ENCODE measurements around the gene TSLP.

TSLP gene

DNA sequence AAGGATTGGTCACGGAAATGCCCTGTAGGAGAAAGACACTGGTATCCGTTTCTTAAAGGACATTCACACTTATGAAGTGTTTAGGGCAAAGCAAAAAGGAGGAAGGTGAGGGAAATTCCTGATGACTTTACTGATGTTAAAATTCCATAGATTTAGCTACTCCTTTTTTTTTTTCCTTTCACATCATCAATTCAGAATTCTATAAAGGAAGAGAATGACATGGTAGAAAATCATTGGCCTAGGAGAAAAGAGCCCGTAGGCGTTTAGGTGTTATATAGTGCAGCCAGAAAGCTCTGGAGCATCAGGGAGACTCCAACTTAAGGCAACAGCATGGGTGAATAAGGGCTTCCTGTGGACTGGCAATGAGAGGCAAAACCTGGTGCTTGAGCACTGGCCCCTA lies at the start of gene TSLP:
TSLP (plus strand) TSS at position 301 of the 400 bp plus-strand sequence. CDS start 178 bp downstream, outside the sequence.
- H3K4me3 ChIP-seq = no peak within 1 kb of the TSS

DNA sequence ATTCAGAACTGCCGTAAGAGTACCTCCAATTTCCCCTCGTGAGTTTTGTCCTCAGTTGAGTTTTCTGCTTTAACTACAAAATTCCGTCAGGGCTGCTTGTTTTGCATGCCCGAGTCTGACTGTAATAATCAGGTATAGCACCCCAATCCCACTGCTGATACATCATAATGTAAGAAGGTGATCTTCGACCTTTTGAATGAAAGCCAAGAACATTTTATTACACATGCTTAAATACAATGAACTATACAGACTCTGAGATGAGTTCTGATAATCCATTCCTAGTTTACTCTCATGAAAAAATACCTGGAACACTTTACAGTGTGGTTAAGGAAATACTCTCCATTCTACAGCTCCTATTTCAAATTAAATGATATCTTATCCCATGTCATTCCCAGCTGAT lies 49.2 kb upstream of the TSLP start:
- no peak overlapping the region for H3K4me3 ChIP-seq
- no peak overlapping the region for H3K27ac ChIP-seq

More for the DNA sequence above, at the start of gene TSLP:
- no peak within 1 kb of the TSS for H3K27ac ChIP-seq

GRCh38 chr5:111028865-111029264 lies 42.6 kb upstream of the TSLP start:
- H3K4me3 ChIP-seq = no peak overlapping the region

DNA sequence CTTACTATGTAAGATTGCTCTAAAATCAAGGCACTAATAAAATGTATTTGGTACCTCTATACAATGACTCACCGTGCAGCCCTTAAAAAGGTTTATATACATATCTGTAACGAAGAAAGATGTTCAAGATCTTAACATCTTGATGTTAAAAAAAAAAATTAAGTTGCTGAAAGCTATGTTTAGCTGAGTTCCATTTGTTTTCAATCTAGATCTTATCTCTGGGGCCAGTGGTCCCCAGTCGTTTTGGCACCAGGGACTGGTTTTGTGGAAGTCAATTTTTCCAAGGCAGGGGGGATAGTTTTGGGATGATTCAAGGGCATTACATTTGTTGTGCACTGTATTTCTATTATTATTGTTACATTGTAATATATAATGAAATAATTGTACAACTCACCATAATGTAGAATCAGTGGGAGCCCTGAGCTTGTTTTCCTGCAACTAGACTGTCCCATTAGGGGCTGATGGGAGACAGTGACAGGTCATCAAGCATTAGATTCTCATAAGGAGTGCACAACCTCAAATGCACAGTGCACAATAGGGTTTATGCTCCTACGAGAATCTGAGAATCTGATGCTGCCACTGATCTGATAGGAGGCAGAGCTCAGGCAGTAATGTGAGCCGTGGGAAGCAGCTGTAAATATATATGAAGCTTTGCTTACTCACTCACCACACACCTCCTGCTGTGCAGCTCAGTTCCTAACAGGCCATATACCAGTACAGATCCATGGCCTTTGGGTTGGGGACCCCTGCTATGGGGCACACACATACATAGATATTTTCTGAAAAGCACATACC lies 27.6 kb upstream of the TSLP start:
- H3K27ac ChIP-seq = no peak overlapping the region

More at GRCh38 chr5:111028865-111029264, 42.6 kb upstream of the TSLP start:
- no peak overlapping the region for H3K27ac ChIP-seq

GRCh38 chr5:111058064-111058463 lies 13.4 kb upstream of the TSLP start:
- no peak overlapping the region for H3K27ac ChIP-seq

More for the DNA sequence above, 27.6 kb upstream of the TSLP start:
- H3K4me3 ChIP-seq = no peak overlapping the region

GRCh38 chr5:111060169-111060568 lies 11.3 kb upstream of the TSLP start:
- no peak overlapping the region for H3K27ac ChIP-seq
- no peak overlapping the region for H3K4me3 ChIP-seq

More at GRCh38 chr5:111058064-111058463, 13.4 kb upstream of the TSLP start:
- H3K4me3 ChIP-seq = no peak overlapping the region

DNA sequence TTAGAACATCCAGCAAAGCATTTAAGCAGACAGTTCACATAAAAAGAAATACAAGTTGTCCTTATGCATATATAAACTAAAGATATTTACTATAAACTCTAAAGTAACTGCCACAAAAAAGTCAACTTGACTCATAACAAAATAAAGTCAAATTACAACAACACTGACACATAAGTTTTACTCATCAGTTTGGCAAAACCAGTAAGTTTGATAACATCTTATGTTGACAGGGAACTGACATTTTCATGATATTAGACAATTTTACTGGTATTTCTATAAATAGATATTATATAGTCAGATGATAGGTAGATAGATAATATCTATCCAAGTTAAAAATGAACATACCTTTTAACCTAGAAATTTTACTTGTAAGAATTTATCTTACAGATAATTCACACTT lies 9.9 kb upstream of the TSLP start:
- Histone ChIP-seq H3K27ac (no peak overlapping the region), H3K4me3 (no peak overlapping the region)

- H3K27ac ChIP-seq = no peak overlapping the region
These were observed 7.7 kb upstream of the TSLP start for GRCh38 chr5:111063709-111064322.

GRCh38 chr5:111066261-111066938 lies 5.1 kb upstream of the TSLP start:
- Histone ChIP-seq H3K4me3 (no peak overlapping the region), H3K27ac (no peak overlapping the region)

More at GRCh38 chr5:111063709-111064322, 7.7 kb upstream of the TSLP start:
- H3K4me3 ChIP-seq = no peak overlapping the region

DNA sequence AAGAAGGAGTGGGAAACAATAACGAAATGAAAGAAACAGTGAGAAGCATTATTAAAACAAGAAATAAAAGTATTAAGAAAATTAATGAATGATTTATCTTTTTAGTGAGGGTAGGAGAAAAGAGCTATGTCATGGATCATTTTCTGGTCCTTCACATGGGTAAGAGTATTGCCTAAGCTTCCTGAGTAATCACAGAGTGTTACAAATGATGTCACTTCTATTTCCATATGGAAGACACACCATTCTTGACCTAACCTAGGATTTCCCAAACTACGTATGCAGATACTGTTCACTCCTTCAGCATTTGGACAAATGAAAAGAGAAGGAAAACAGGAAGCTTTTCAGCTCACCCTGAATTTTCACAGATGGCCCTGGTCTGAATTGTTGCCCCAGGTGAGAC lies 3.3 kb upstream of the TSLP start:
- Histone ChIP-seq H3K4me3 (no peak overlapping the region), H3K27ac (no peak overlapping the region)

- no peak overlapping the region for H3K4me3 ChIP-seq
- no peak overlapping the region for H3K27ac ChIP-seq
These were observed 1.7 kb upstream of the TSLP start for GRCh38 chr5:111069839-111070238.

DNA sequence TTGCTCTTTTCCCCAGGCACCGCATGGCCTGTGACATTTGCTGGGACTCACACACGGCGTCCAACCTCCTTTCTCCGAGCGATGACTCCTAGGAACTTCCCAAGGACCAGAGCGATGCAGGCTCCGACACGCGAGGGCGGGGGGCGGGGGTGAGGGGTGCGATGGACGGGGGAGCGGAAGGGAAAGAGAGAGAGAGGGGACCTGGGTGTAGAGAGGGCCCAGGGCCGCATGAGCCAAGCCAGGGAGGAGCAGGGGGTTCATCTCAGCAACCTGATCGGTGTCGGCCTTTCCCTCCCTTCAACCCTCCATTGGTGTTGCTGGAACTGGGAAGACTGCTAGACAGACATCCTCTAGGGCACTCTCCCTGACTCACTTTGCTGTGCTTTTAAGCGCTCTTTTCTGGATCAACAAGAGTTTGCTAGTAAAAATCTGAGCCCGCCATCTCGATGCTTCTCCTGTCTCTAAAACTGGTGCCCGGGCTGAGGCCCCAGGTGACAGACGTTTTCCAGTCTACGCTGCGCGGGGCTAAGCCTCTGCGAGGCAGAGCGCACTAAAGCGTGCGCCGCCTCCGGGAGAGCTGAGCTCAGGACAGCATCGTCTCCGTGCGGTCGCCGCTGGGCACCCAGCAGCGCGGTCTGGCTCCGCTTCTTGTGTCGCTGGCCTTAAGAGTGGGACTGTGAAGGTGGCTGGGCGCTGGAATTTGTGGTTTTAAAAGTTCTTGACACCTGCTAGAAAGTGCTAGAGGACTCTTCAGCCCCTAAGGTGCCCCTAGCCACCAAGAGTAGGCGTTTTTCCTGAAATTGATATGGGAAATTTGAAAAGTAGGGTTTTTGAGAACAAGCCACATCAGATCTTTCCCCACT lies 1.0 kb upstream of the TSLP start:
- Histone ChIP-seq H3K27ac (no peak overlapping the region), H3K4me3 (no peak overlapping the region)

DNA sequence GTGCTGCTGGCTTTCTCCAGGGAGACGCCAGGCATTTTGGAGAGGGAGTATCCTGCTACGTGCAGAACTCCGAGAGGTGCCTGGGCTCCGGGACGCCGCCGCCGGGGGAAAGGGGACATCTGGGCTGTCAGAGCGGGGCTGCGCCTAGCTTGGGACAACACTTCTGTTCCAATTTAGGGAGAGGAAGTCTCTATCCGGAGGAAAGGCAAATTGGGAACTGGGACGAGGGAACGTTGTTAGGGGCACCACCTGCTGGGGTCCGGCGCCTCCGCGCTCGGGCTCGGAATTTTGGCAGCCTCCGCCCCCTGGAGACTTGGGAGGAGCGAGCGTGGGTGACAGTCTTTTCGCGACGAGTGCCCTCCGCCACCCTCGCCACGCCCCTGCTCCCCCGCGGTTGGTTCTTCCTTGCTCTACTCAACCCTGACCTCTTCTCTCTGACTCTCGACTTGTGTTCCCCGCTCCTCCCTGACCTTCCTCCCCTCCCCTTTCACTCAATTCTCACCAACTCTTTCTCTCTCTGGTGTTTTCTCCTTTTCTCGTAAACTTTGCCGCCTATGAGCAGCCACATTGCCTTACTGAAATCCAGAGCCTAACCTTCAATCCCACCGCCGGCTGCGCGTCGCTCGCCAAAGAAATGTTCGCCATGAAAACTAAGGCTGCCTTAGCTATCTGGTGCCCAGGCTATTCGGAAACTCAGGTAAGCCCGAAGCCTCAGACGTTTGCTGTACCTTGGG lies 1.6 kb downstream of the TSLP start:
- peak overlapping the region; percentile 38 to 49 (median 42) for H3K4me3 ChIP-seq
- H3K27ac ChIP-seq = peak overlapping the region in 3 of 21 experiments; percentile 8 to 19 (median 19)

- Histone ChIP-seq H3K27ac (no peak overlapping the region), H3K4me3 (peak overlapping the region in 4 of 7 experiments; percentile 40 to 49 (median 42))
These were observed 2.7 kb downstream of the TSLP start for GRCh38 chr5:111074244-111074643.

DNA sequence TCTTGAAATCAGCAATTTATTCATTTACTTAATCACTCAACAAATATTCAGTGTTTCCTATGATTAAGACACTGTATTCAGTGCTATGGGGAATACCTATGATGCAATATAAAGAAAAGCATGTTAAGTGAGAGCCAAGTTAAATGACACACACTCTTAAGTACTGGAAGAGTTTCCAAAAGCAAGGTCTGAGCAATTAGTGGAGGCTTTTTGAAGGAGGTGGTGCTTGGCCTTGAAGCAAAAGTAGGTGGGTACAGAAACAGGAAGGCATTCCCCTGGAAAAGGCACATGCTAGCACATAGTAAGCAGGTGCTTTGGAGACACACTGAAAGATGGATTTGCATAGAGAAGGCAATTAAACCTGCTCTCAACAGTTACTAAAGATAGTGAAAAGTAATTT lies 4.0 kb downstream of the TSLP start:
- no peak overlapping the region for H3K27ac ChIP-seq
- no peak overlapping the region for H3K4me3 ChIP-seq

DNA sequence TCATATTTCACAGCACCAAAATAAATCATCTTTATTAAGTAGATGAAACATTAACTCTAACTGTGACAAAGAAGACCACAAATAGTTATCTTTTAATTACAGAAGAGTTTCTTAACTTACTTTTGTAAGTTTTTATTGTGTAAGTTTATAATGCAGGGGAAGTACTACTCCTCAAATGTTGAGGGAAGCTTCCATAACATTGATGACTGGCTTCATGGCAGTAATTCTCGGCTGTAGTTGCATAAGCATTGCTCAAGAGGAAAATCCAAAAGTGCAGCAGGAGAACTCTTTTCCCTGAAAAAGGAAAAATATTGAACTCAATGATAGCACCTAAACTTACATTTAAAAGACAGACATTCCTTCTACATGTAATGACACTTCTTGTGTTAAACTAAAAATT lies 4.6 kb downstream of the TSLP start:
- no peak overlapping the region for H3K4me3 ChIP-seq
- no peak overlapping the region for H3K27ac ChIP-seq

- Histone ChIP-seq H3K27ac (no peak overlapping the region), H3K4me3 (no peak overlapping the region)
These were observed 6.2 kb downstream of the TSLP start for GRCh38 chr5:111077678-111078077.

DNA sequence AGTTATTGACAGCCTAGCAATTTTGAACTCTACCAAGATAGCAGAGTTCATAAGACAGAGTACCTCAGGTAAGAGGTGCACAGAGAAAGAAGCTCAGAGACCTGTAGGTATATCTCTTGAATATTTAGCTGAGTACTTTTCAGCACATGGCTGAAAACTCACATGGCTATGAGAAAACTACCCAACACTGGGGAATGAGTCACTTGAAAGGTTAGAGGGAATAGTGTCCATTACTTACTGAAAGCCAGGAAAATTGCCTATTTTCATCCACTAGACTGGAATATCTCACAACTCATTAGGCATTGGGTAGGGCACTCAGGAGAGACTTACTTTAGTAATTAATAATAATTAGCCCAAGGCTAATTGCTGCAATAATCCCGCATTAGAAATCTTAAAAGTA lies 8.3 kb downstream of the TSLP start:
- H3K27ac ChIP-seq = no peak overlapping the region
- H3K4me3 ChIP-seq = no peak overlapping the region

DNA sequence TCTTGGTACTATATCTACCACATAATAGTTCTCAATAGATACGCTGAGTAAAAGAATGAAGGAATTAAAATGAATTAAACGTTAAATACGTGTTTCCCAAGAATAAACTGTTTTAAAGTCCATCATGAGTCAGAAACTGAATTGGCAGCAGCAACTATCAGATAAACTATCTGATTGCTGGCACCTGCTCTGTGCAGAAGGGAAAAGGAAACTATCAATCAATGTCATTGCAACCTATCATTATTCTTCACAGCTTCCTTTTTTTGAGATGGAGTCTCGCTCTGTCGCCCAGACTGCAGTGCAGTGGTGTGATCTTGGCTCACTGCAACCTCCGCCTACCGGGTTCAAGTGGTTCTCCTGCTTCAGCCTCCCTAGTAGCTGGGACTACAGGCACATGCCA lies 11.8 kb downstream of the TSLP start:
- Histone ChIP-seq H3K27ac (no peak overlapping the region), H3K4me3 (no peak overlapping the region)

All from skin epidermis (tissue), 12 donors.